Activated T-helper 9 cell treated with anti-CD3 and anti-CD28 coated beads, Interleukin-2, amount 50 U/mL, for 16 hours (primary cell): ENCODE measurements around the gene FOXD1.
"Not testable (repeated sequence)": the region's sequence is repeated elsewhere in the genome, so short reads cannot be mapped to it uniquely, and the experiment has no call there.

ENCODE experiments used
- DNase-seq: peaks from one replicate; pipeline ENCODE4 v3.0.0-alpha.2; 2020; ENCODE audit warnings: low read depth

Gene FOXD1

DNA sequence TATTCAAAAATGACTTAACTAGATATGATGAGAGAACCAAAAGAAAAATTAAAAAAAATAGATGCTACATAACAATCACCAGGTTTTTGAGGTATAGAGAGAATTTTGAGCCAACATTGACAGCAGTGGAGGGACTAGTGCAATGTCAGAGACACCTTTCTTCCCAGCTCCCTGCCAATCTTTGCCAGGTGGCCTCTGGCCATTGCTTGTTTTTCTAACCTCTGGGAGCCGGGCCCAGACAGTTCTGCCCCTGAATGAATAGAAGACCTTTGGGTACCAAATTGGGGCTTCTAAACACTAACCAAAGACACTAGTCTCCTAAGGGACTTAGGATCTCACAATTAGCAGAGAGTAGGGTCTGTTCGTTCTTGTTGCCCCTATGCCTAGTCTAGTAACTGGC is 33.4 kb downstream of the FOXD1 start:
- DNase-seq, result no peak

DNA sequence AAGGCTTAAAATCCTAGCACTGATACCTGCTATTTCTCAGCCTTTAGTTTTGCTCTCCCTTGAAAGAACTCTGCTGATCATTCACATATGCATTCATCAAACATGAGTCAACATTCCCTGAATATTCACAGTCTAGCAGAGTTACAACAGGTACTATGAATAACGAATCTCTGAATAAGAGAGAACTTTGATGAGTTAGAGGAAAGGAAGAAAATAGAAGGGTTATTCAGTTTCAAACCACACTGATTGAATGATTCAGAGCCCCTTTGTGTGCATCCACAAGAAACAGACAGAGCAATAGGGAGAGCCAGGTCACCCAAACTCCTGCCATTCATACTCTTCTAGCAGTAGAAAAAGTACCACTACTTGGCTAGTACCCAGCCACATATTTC is 36.0 kb downstream of the FOXD1 start:
- no peak for DNase-seq

DNA sequence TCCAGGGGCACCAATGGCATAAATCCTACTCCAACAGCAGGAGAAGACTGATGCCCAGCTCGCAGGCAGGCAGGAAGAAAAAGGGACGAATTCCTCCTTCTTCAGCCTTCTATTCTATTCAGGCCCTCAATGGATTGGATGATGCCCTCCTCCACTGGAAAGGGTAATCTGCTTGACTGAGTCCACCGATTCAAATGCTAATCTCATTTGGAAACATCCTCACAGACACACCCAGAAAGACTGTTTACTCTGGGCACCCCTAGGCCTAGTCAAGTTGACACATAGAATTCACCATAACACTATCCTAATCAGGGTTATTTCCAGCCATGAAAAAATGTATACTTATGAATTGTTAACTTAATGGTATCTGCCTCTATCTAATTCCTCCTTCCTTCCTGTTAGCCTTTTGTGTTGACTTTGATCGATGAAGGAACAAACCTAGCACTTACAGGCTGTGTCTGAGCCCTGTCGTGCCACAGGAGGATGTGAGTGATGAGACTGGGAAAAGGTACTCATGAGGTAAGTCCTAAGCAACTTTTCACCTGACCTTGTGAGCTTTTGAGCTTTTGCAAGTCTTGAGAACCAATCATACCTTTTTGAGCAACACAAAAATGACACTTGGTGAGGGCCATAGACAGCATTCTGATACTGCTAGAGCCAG is 36.5 kb downstream of the FOXD1 start:
- DNase-seq, result no peak

DNA sequence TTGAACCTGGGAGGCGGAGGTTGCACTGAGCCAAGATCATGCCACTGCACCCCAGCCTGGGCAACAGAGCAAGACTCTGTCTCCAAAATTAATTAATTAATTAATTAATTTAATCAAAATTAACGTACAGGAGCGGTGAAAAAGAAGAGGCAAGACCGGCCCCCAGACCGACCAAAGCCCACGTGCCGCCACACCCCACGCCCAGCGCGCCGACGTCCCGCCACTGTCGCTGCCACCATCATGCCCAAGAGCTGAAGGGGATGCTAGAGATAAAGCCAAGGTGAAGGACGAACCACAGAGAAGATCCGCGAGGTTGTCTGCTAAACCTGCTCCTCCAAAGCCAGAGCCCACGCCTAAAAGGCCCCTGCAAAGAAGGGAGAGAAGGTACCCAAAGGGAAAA is 38.6 kb downstream of the FOXD1 start:
- not testable (repeated sequence) for DNase-seq

DNA sequence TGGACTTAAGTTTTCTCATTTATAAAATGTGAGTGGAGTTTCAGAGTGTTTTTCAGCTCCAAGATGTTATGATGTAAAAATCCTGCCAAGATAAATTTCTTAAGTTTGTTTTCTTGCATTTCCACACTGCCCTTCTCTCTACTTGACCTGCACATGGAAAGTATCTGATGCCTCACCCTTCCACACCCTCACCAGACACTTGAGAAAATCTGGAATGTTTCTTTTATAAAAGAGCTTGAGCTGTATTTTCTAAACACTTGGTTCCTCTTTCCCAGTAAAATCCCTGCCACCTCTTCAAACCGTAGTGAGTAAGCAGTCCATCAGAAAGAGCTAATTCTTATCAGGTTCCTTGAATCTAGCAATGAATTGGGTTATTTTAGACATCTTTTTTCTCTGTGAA is 42.9 kb downstream of the FOXD1 start:
- no peak for DNase-seq

DNA sequence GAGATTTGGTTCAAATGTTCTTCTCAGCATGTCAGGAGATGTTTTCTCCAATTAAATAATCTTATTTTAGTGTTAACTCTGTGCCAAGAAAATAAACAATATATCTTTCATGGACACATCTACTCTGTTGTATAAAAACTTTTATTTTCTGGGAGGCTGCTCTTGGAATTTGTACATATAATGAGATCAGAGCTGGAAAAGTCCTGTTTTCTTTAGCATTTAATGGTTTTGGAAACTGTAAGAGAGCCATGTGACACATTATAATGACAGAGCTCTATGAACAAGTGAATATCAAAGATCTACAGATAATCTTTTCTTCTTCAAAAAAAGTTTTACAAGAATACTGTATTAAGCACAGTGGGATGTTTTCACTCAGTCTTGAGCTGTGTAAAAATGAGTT is 48.8 kb downstream of the FOXD1 start:
- no peak for DNase-seq
